DOHH2 (cell line): ENCODE results near the gene BPIFB1.

Experiments
- EZH2phosphoT487 ChIP-seq: fragments of 200-600 bp; sonication (generic); IDR thresholded peaks from 2 replicates; pipeline ENCODE4 v1.6.1; 2017; ENCODE audit warnings: borderline replicate concordance, mild to moderate bottlenecking, antibody characterized with exemption, low read length, moderate library complexity, mixed read lengths
- TF ChIP-seq, protein P1 (sequence below): fragments of 200-600 bp; sonication (generic); IDR thresholded peaks from one replicate; pipeline ENCODE4 v1.5.1; 2014; ENCODE audit warnings: antibody characterized with exemption, mild to moderate bottlenecking, low read depth, low read length; ENCODE audit not compliant: poor library complexity, severe bottlenecking

GRCh38 chr20:33339515-33340058, 56.6 kb downstream of the BPIFB1 start:
- TF ChIP-seq EZH2phosphoT487, result no peak
- TF ChIP-seq, protein P1, sequence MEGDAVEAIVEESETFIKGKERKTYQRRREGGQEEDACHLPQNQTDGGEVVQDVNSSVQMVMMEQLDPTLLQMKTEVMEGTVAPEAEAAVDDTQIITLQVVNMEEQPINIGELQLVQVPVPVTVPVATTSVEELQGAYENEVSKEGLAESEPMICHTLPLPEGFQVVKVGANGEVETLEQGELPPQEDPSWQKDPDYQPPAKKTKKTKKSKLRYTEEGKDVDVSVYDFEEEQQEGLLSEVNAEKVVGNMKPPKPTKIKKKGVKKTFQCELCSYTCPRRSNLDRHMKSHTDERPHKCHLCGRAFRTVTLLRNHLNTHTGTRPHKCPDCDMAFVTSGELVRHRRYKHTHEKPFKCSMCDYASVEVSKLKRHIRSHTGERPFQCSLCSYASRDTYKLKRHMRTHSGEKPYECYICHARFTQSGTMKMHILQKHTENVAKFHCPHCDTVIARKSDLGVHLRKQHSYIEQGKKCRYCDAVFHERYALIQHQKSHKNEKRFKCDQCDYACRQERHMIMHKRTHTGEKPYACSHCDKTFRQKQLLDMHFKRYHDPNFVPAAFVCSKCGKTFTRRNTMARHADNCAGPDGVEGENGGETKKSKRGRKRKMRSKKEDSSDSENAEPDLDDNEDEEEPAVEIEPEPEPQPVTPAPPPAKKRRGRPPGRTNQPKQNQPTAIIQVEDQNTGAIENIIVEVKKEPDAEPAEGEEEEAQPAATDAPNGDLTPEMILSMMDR, result no peak
